ENCODE data around the gene MSRB1. TPM values are rescaled to one million over a fixed set of nuclear protein-coding genes. Genes with fewer than 3 reads are reported as not detected.

Gene MSRB1
- total and polyA plus RNA-seq, 2 of the 13 experiments (the other 11 are each of a cell fraction or from before 2014, with no cell fraction given) = 32.1 to 75.4 TPM

DNA sequence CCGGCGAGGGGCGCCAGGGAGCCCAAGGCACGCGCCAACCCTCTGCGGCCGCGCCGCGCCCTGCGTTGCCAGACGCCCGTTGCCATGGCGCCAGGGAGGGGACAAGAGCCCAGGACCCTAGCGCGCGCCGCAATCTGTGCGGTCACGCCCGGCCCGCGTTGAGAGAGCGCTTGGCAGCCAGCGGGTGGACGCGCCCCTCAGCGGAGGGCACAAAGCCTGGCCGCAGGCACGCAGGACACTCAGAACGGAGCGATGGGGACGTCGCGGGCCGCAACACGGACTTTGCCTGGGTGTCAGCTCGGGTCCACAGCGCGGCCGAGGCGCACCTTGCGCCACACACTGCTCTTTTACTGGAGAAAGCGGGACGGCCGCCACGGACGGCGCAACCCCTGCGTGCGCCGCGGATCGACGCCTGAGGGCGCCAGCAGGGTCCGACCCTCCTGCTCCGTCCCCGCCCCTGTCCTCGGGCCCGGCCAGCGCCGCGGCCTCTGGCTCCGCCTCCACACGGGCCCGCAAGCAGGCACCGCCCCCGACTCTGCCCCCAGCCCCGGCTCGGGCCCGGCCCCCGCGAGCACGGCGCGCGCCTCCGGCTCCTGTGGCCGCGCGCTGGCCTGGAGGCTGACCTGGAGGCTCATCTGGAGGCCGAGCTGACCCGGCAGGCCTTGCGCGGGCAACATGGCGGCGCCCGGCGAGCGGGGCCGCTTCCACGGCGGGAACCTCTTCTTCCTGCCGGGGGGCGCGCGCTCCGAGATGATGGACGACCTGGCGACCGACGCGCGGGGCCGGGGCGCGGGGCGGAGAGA lies 40.7 kb upstream of the MSRB1 start, which contains the start of gene GFER (continued):
- TF ChIP-seq GFI1 (CRISPR knock-in tag; IDR thresholded peaks at IDR 0.05; ENCODE audit: borderline replicate concordance) = peak; percentile 88
- TF ChIP-seq RAD51 (IDR thresholded peaks at IDR 0.05; ENCODE audit: borderline replicate concordance) = no peak
- TF ChIP-seq CEBPB (IDR thresholded peaks at IDR 0.05; ENCODE audit: borderline replicate concordance, low read depth, low read length) = peak; percentile 75
- TF ChIP-seq CHCHD3 (CRISPR knock-in tag; IDR thresholded peaks at IDR 0.05) = no peak
- TF ChIP-seq YEATS4 (CRISPR knock-in tag; IDR thresholded peaks at IDR 0.05; ENCODE audit: borderline replicate concordance) = peak; percentile 91
- no peak for TF ChIP-seq NKX3-1 (CRISPR knock-in tag; IDR thresholded peaks at IDR 0.05)
- peak; percentile 12 for TF ChIP-seq NFYB (CRISPR knock-in tag; IDR thresholded peaks at IDR 0.05)
- TF ChIP-seq MEF2D (CRISPR knock-in tag; IDR thresholded peaks at IDR 0.05) = no peak
- TF ChIP-seq CEBPG (CRISPR knock-in tag; IDR thresholded peaks at IDR 0.05) = peak; percentile 4; the same call in 1 of the 2 replicates
- no peak for TF ChIP-seq FOXA1 (IDR thresholded peaks at IDR 0.05)
- peak; percentile 11; the same call in 1 of the 2 replicates for TF ChIP-seq FOXA1 (CRISPR knock-in tag; IDR thresholded peaks at IDR 0.05)
- TF ChIP-seq SMARCE1 (IDR thresholded peaks at IDR 0.05; ENCODE audit: borderline replicate concordance) = no peak
- 0 out of 2 replicates have a peak, but pooled peaks have one; percentile 48 for TF ChIP-seq ZNF333 (CRISPR knock-in tag; IDR thresholded peaks at IDR 0.05; ENCODE audit: borderline replicate concordance)
- TF ChIP-seq ZNF446 (CRISPR knock-in tag; IDR thresholded peaks at IDR 0.05) = peak; percentile 11; the same call in 1 of the 2 replicates
- no peak for TF ChIP-seq SOX13 (IDR thresholded peaks at IDR 0.05)
- no peak for TF ChIP-seq SOX13 (CRISPR knock-in tag; conservative IDR thresholded peaks at IDR 0.05 in 1 of 2, IDR thresholded peaks at IDR 0.05 in 1 of 2)
- TF ChIP-seq SRSF4 (IDR thresholded peaks at IDR 0.05; ENCODE audit: low read depth, low read length, poor library complexity, severe bottlenecking) = no peak
- TF ChIP-seq, protein P1, sequence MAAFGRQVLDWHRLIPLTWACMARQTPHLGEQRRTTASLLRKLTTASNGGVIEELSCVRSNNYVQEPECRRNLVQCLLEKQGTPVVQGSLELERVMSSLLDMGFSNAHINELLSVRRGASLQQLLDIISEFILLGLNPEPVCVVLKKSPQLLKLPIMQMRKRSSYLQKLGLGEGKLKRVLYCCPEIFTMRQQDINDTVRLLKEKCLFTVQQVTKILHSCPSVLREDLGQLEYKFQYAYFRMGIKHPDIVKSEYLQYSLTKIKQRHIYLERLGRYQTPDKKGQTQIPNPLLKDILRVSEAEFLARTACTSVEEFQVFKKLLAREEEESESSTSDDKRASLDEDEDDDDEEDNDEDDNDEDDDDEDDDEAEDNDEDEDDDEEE (CRISPR knock-in tag; IDR thresholded peaks at IDR 0.05) = 0 out of 2 replicates have a peak, but pooled peaks have one; percentile 53
- no peak for TF ChIP-seq NR3C1 (CRISPR knock-in tag; IDR thresholded peaks at IDR 0.05)
- TF ChIP-seq MIER2 (CRISPR knock-in tag; IDR thresholded peaks at IDR 0.05) = no peak
- TF ChIP-seq TP53 (CRISPR knock-in tag; conservative IDR thresholded peaks at IDR 0.05) = no peak
- no peak for TF ChIP-seq ZNF12 (CRISPR knock-in tag; IDR thresholded peaks at IDR 0.05)
- TF ChIP-seq HNF4G (IDR thresholded peaks at IDR 0.05; ENCODE audit: borderline replicate concordance, low read depth, low read length) = peak; percentile 11; the same call in 1 of the 2 replicates
- peak; percentile 38; the same call in 1 of the 2 replicates for TF ChIP-seq HNF4G (CRISPR knock-in tag; IDR thresholded peaks at IDR 0.05; ENCODE audit: borderline replicate concordance, low read depth)
- TF ChIP-seq MEIS2 (CRISPR knock-in tag; IDR thresholded peaks at IDR 0.05) = peak; percentile 52; the same call in 1 of the 2 replicates
- peak; percentile 85 for TF ChIP-seq SKI (IDR thresholded peaks at IDR 0.05; ENCODE audit: partially characterized antibody)
- peak; percentile 71 for TF ChIP-seq KLF12 (CRISPR knock-in tag; IDR thresholded peaks at IDR 0.05; ENCODE audit: borderline replicate concordance)
- 0 out of 2 replicates have a peak, but pooled peaks have one; percentile 37 for TF ChIP-seq KAT7 (CRISPR knock-in tag; IDR thresholded peaks at IDR 0.05; ENCODE audit: borderline replicate concordance)
- TF ChIP-seq, protein P2, sequence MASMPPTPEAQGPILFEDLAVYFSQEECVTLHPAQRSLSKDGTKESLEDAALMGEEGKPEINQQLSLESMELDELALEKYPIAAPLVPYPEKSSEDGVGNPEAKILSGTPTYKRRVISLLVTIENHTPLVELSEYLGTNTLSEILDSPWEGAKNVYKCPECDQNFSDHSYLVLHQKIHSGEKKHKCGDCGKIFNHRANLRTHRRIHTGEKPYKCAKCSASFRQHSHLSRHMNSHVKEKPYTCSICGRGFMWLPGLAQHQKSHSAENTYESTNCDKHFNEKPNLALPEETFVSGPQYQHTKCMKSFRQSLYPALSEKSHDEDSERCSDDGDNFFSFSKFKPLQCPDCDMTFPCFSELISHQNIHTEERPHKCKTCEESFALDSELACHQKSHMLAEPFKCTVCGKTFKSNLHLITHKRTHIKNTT (CRISPR knock-in tag; IDR thresholded peaks at IDR 0.05) = no peak
- peak in 1 of 2 experiments; percentile 46; a peak in 1 of 4 replicates for TF ChIP-seq KLF16 (CRISPR knock-in tag; IDR thresholded peaks at IDR 0.05)
- no peak; the same call in 1 of the 2 replicates for TF ChIP-seq ZNF350 (CRISPR knock-in tag; IDR thresholded peaks at IDR 0.05; ENCODE audit: borderline replicate concordance, low read depth)
- no peak for TF ChIP-seq ZFP36L2 (CRISPR knock-in tag; IDR thresholded peaks at IDR 0.05)

Data from HepG2 (cell line).